Activated naive CD8-positive, alpha-beta T cell treated with anti-CD3 and anti-CD28 coated beads, Interleukin-2, amount 10 ng/mL, durations not matched to agents 7 days and 5 days (primary cell): Measurements from ENCODE around the gene MARS1. TPM values are rescaled to one million over a fixed set of nuclear protein-coding genes. Genes with fewer than 3 reads are reported as not detected.

ENCODE experiments used
- ATAC-seq: fragments of 150-1000 bp; cut with Tn5 transposase; one replicate; pipeline ENCODE4 v1.10.0; 2021; ENCODE audit warnings: low read depth, moderate library complexity
- POLR2A ChIA-PET: fragments of 350-600 bp; sonication (Branson Sonifier 250); formaldehyde crosslinking; loops from one replicate; lab custom pipeline; 2021; ENCODE audit warnings: antibody characterized with exemption; lab: Charles Lee
- DNase-seq: peaks from one replicate; pipeline ENCODE4 v3.0.0; 2021
- H3K27ac Mint-ChIP-seq: one replicate; pipeline ENCODE4 v1.8.0; 2022; ENCODE audit warnings: mild to moderate bottlenecking, mixed read lengths
- H3K27me3 Mint-ChIP-seq: one replicate; pipeline ENCODE4 v1.8.0; 2022; ENCODE audit warnings: mild to moderate bottlenecking, moderate library complexity, mixed read lengths
- H3K36me3 Mint-ChIP-seq: one replicate; pipeline ENCODE4 v1.8.0; 2021; ENCODE audit warnings: mild to moderate bottlenecking, mixed read lengths
- H3K4me1 Mint-ChIP-seq: one replicate; pipeline ENCODE4 v1.8.0; 2021; ENCODE audit warnings: mixed read lengths
- H3K4me3 Mint-ChIP-seq: one replicate; pipeline ENCODE4 v1.8.0; 2022; ENCODE audit warnings: mild to moderate bottlenecking, moderate library complexity, mixed read lengths
- H3K9me3 Mint-ChIP-seq: one replicate; pipeline ENCODE4 v1.8.0; 2021; ENCODE audit warnings: mixed read lengths
- total RNA-seq, 2 experiments: library from RNA; stranded (reverse); gene quantifications; one replicate each; pipeline ENCODE4 v1.2.3, GENCODE V29; 2021

MARS1 gene
- total RNA-seq, 2 experiments from 2014 or later: 293 to 306 TPM

GRCh38 chr12:57469296-57470164, 18.3 kb upstream of the MARS1 start:
- POLR2A ChIA-PET: interaction anchor here (0.6 to 2.8 kb wide), 8 partner anchors 8 to 349 kb away, joined by 3 to 10 read pairs (median 5); partner anchors contain the start of genes ARHGAP9, AVIL and DDIT3
- peaks cover 44% of the 10 kb centered on the region for H3K36me3 Mint-ChIP-seq
- H3K4me3 Mint-ChIP-seq: no peak overlapping the region
- peaks cover 26% of the 10 kb centered on the region for H3K4me1 Mint-ChIP-seq
- ATAC-seq (no peak), DNase-seq (no peak)
- peak overlapping the region; percentile 28 for H3K27ac Mint-ChIP-seq
- H3K9me3 Mint-ChIP-seq: no peaks in the 10 kb centered on the region
- no peaks in the 10 kb centered on the region for H3K27me3 Mint-ChIP-seq

- peaks cover 26% of the 10 kb centered on the region for H3K4me1 Mint-ChIP-seq
- H3K9me3 Mint-ChIP-seq: no peaks in the 10 kb centered on the region
- POLR2A ChIA-PET: interaction anchor here (0.6 to 2.8 kb wide), 8 partner anchors 9 to 348 kb away, joined by 3 to 10 read pairs (median 4); partner anchors contain the start of genes ARHGAP9, AVIL and DDIT3
- H3K27ac Mint-ChIP-seq: no peak overlapping the region
- no peaks in the 10 kb centered on the region for H3K27me3 Mint-ChIP-seq
- H3K36me3 Mint-ChIP-seq: peaks cover 48% of the 10 kb centered on the region
- no peak for ATAC-seq
- no peak for DNase-seq
- H3K4me3 Mint-ChIP-seq: no peak overlapping the region
These were observed 17.4 kb upstream of the MARS1 start for GRCh38 chr12:57470286-57470969.

DNA sequence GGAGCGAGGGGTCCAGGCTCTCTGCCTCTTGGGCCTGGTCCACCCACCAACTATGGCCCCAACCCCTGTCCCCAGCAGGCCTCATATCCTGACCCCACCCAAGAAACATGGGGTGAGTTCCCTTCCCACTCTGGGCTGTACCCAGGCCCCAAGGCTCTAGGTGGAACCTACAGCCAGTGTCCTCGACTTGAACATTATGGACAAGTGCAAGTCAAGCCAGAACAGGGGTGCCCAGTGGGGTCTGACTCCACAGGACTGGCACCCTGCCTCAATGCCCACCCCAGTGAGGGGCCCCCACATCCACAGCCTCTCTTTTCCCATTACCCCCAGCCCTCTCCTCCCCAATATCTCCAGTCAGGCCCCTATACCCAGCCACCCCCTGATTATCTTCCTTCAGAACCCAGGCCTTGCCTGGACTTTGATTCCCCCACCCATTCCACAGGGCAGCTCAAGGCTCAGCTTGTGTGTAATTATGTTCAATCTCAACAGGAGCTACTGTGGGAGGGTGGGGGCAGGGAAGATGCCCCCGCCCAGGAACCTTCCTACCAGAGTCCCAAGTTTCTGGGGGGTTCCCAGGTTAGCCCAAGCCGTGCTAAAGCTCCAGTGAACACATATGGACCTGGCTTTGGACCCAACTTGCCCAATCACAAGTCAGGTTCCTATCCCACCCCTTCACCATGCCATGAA, 16.8 kb upstream of the MARS1 start:
- ATAC-seq: no peak
- peaks cover 27% of the 10 kb centered on the region for H3K4me1 Mint-ChIP-seq
- H3K27ac Mint-ChIP-seq: no peak overlapping the region

DNA sequence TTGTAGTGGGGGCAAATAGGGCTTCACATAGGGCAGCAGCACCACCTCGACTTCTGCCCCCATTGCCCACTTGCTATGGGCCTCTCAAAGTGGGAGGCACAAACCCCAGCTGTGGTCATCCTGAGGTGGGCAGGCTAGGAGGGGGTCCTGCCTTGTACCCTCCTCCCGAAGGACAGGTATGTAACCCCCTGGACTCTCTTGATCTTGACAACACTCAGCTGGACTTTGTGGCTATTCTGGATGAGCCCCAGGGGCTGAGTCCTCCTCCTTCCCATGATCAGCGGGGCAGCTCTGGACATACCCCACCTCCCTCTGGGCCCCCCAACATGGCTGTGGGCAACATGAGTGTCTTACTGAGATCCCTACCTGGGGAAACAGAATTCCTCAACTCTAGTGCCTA, 16.2 kb upstream of the MARS1 start:
- POLR2A ChIA-PET: interaction anchor here (1.5 to 1.6 kb wide), 2 partner anchors 9 kb away, joined by 4 to 5 read pairs; no protein-coding TSS in a partner anchor
- ATAC-seq (no peak), DNase-seq (no peak)
- Mint-ChIP-seq H3K4me3 (no peak overlapping the region), H3K4me1 (peaks cover 29% of the 10 kb centered on the region), H3K9me3 (no peaks in the 10 kb centered on the region), H3K36me3 (peaks cover 55% of the 10 kb centered on the region), H3K27me3 (no peaks in the 10 kb centered on the region), H3K27ac (no peak overlapping the region)

More for the DNA sequence above, 16.8 kb upstream of the MARS1 start:
- POLR2A ChIA-PET: interaction anchor here (0.6 to 2.8 kb wide), 4 partner anchors 8 to 49 kb away, joined by 4 to 8 read pairs (median 4); partner anchors contain the start of gene DDIT3
- Mint-ChIP-seq H3K9me3 (no peaks in the 10 kb centered on the region), H3K27me3 (no peaks in the 10 kb centered on the region), H3K36me3 (peaks cover 49% of the 10 kb centered on the region), H3K4me3 (no peak overlapping the region)
- no peak for DNase-seq

DNA sequence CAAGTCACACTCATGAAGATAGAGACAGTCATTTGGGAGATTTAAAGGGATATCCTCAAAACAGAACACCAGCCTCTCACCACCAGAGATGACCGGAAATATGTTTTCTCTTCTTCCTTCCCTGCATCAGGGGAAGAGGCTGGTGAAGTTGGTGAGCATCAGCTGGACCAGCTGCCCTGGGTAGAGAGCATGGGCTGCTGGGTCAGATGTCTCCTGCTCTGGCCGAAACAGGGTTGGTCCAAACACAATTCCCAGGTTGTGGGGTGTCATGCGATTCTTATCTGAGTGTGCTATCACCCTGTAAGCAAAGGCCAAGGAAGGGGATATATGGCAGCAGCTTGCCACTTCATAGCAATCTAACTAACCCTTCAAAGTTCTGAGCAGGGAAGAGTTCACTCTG, 15.5 kb upstream of the MARS1 start:
- peaks cover 26% of the 10 kb centered on the region for H3K4me1 Mint-ChIP-seq
- no peaks in the 10 kb centered on the region for H3K27me3 Mint-ChIP-seq
- no peak overlapping the region for H3K4me3 Mint-ChIP-seq
- ATAC-seq (no peak), DNase-seq (no peak)
- no peaks in the 10 kb centered on the region for H3K9me3 Mint-ChIP-seq
- POLR2A ChIA-PET: interaction anchor here (1.5 to 1.6 kb wide), 2 partner anchors 8 to 9 kb away, joined by 4 to 5 read pairs; no protein-coding TSS in a partner anchor
- no peak overlapping the region for H3K27ac Mint-ChIP-seq
- peaks cover 56% of the 10 kb centered on the region for H3K36me3 Mint-ChIP-seq

DNA sequence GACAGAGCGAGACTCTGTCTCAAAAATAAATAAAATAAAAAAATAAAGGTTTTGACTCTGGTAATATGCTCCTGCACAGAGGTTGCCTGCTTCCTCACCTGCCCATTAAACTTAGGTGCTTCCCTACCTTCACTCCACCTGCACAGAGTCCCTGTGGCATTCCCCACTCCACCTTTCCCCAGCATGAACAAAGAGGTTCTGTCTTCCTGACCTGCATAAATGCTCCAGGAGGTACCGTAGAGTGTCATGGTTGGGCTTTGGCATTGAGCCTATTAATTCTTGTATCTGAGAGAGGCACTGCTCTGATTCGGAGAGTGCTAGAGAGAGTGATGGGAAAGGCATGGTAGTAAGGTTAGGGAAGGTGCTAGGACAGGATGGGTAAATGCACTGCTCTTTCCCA, 14.5 kb upstream of the MARS1 start:
- DNase-seq (no peak), ATAC-seq (no peak)
- H3K4me3 Mint-ChIP-seq: peak overlapping the region; percentile 17
- H3K9me3 Mint-ChIP-seq: no peaks in the 10 kb centered on the region
- H3K4me1 Mint-ChIP-seq: peaks cover 31% of the 10 kb centered on the region
- no peaks in the 10 kb centered on the region for H3K27me3 Mint-ChIP-seq
- peak overlapping the region; percentile 35 for H3K27ac Mint-ChIP-seq
- POLR2A ChIA-PET: interaction anchor here (8.0 kb wide), 1 partner anchor 11 kb away, joined by 119 read pairs; the partner anchor contains the start of gene GLI1
- peaks cover 50% of the 10 kb centered on the region for H3K36me3 Mint-ChIP-seq

DNA sequence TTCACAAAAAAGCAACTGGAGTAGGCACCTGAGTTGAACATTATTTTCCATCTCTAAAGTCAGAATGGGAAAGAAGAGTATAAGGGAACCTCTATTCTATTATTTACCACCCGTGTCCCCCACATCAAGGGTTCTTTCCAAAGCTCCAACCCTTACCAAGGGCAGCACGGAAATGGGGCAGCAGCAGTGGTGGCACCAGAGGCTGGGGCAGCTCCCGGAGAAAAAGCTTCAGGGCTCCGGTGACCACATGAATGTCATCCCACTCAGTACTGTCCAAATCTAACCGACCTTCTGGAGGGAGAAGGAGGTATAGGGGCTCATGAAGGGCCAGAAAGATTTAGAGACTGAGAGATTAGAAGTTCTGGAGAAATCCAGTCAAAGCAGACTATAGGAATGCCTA, 14.0 kb upstream of the MARS1 start:
- Mint-ChIP-seq H3K4me1 (peaks cover 36% of the 10 kb centered on the region), H3K4me3 (peak overlapping the region; percentile 84), H3K36me3 (peaks cover 50% of the 10 kb centered on the region), H3K9me3 (no peaks in the 10 kb centered on the region), H3K27ac (no peak overlapping the region), H3K27me3 (no peaks in the 10 kb centered on the region)
- POLR2A ChIA-PET: interaction anchor here (2.1 to 8.0 kb wide), 2 partner anchors 12 to 46 kb away, joined by 5 to 119 read pairs; partner anchors contain the start of gene GLI1
- ATAC-seq (no peak), DNase-seq (no peak)

DNA sequence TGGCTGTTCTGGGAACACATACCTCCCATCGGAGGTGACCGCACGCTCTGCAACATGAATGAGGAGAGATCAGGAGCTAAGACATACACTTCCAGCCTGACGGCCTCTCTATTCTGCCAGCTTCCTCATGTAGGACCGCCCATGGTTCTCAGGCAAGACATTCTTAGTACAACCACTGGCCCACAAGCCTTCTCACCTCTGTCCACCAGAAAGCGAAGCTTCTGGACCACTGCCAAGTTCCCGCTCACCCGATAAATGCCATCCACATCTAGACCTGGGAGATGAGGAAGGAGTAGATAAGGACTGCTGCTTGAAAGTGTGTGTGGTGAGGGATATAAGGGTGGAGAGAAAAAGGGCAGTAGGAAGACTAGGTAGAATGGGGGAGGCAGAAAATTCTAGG, 13.4 kb upstream of the MARS1 start:
- Mint-ChIP-seq H3K36me3 (peaks cover 46% of the 10 kb centered on the region), H3K27me3 (no peaks in the 10 kb centered on the region), H3K9me3 (no peaks in the 10 kb centered on the region), H3K4me1 (peaks cover 39% of the 10 kb centered on the region), H3K4me3 (peak overlapping the region; percentile 84), H3K27ac (peak overlapping the region; percentile 73)
- no peak for DNase-seq
- POLR2A ChIA-PET: interaction anchor here (0.8 to 8.0 kb wide), 3 partner anchors 12 to 248 kb away, joined by 3 to 119 read pairs (median 5); partner anchors contain the start of gene GLI1
- ATAC-seq: no peak

DNA sequence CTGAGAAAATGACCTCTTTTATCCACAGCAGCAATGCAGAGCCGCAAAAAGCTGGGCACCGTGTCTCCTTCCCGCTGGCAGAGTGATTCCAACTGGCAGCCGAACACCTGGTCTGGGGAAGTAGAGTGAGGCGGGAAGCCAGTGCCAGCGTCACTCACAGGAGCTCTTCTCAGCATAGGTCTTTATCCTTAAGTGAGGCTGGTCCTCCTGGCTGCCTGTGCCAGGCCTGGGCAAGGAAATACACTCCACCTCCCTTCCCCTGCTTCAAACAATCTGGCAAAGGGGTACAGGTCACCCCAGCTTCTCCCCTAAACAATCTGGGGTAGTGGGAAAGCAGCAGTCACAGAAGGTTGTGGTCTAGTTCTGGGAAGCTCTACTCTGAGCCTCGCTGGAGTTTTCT, 13.0 kb upstream of the MARS1 start:
- DNase-seq (no peak), ATAC-seq (no peak)
- Mint-ChIP-seq H3K27me3 (no peaks in the 10 kb centered on the region), H3K27ac (peak overlapping the region; percentile 73), H3K36me3 (peaks cover 43% of the 10 kb centered on the region), H3K4me3 (peak overlapping the region; percentile 84), H3K9me3 (no peaks in the 10 kb centered on the region), H3K4me1 (peaks cover 43% of the 10 kb centered on the region)
- POLR2A ChIA-PET: interaction anchor here (0.8 to 8.0 kb wide), 3 partner anchors 12 to 248 kb away, joined by 3 to 119 read pairs (median 5); partner anchors contain the start of gene GLI1

DNA sequence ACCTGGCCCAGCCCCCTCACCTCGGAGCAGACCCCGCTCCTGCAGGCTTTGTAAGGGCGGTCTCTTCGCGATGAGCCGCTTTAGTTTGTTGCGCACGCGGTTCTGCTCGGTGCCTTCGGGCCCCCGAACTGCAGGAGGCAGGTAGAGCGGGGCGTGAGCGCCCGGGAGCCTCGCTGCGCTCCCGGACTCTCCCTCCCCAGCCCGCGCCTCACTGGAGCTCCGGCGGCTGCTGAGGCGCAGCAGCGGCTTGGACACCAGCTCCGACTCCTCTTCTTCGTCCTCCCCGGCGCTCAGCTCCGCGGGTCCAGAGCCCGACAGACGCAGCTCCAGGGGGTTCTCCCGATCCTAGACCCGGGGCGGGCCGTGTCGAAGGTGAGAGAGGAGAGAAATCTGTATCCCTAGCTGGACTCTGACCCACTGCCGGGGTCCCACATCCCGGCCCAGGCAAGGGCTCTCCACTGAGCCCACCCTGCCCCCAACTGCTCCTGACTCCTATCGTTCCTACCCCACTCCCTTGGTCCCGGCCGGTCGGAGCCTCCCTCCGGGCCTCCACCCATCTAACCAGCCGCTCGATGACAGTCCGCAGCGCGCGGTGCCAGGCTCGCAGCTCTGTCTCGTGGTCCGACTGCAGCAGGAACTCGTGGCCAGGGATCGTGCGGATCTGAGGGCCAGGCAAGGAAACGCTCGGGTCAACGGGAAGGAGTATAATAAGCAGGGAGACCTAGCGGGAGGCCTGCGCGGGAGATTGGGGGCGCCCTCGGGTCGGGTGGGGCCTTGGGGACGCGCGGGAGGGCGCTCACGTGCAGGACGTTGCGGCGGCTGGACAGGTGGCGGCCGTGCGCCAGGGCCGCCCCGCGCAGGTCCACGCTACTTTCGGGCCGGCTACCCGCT, 12.4 kb upstream of the MARS1 start:
- ATAC-seq (no peak), DNase-seq (no peak)
- H3K4me1 Mint-ChIP-seq: peaks cover 47% of the 10 kb centered on the region

DNA sequence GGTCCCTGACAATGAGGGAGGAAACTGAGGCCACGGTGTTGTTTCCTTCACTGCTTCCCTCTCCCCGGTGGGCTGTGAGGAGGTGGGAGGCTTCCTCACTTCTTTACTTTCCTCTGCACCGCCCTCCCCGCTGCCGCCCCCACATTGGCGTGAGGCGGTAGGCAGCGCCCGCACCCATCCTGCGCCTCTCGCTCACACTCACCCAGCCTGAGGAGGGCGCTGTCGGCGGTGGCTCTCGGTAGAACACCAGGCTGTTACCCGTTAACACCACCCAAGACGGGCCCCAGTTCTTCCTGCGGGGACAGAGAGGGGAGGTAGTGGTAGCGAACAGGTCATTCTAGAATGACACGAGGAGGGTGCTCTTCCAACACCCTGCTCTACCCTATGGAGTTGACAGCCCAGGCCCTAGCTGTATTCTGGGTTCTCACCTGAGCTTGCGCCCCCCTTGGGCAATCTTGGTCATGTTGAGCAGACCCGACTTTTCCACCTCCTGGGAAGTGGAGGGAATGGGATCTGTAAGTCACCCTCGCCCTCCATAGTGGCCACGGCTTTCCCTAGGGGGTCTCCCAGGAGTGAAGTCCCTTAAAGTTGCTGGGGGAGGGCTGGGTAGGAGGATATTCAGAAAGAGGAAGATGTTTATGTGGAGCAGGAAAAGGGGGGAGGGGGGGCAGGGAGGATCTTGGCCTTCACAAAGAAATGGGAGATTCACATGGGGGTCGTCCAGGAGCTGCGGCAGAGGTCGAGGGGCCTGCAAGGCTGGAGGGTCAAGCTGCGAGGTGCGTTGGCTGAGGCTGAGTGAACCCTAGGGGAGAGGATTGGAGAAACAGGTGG, 11.5 kb upstream of the MARS1 start:
- H3K9me3 Mint-ChIP-seq: no peaks in the 10 kb centered on the region
- H3K36me3 Mint-ChIP-seq: peaks cover 40% of the 10 kb centered on the region
- ATAC-seq: peak; percentile 39
- no peaks in the 10 kb centered on the region for H3K27me3 Mint-ChIP-seq
- peak overlapping the region; percentile 99 for H3K27ac Mint-ChIP-seq
- peak overlapping the region; percentile 96 for H3K4me3 Mint-ChIP-seq
- peaks cover 54% of the 10 kb centered on the region for H3K4me1 Mint-ChIP-seq
- peak; percentile 85 for DNase-seq
- POLR2A ChIA-PET: interaction anchor here (1.2 to 8.0 kb wide), 9 partner anchors 12 to 70 kb away, joined by 3 to 119 read pairs (median 11); partner anchors contain the start of genes DCTN2, DDIT3, GLI1 and MARS1

More for the DNA sequence above, 12.4 kb upstream of the MARS1 start:
- H3K27ac Mint-ChIP-seq: peak overlapping the region; percentile 99
- H3K27me3 Mint-ChIP-seq: no peaks in the 10 kb centered on the region
- POLR2A ChIA-PET: interaction anchor here (1.8 to 8.0 kb wide), 5 partner anchors 12 to 44 kb away, joined by 5 to 119 read pairs (median 16); partner anchors contain the start of genes DDIT3, GLI1 and MARS1
- no peaks in the 10 kb centered on the region for H3K9me3 Mint-ChIP-seq
- peak overlapping the region; percentile 96 for H3K4me3 Mint-ChIP-seq
- H3K36me3 Mint-ChIP-seq: peaks cover 43% of the 10 kb centered on the region
